Body of pancreas (tissue), 4 donors: ENCODE data around the gene MYRIP.
"Not testable (repeated sequence)": the region's sequence is repeated elsewhere in the genome, so short reads cannot be mapped to it uniquely, and the experiment has no call there.

Experiments used
- CTCF ChIP-seq, 7 experiments: fragments of 450-650 bp in 4 of 7; fragments of 200-600 bp in 3 of 7; sonication (generic) in 3 of 7; IDR thresholded peaks; one replicate each; pipeline ENCODE4 v1.5.1; 2016 to 2019; ENCODE audit warnings: antibody characterized with exemption in 7 of 7
- POLR2A ChIP-seq, 3 donors: fragments of 450-650 bp; IDR thresholded peaks; one replicate each; pipeline ENCODE4 v1.6.1; 2016; ENCODE audit warnings: antibody characterized with exemption in 3 of 3, mild to moderate bottlenecking in 2 of 3

- TF ChIP-seq CTCF, POLR2A (IDR thresholded peaks at IDR 0.05): not testable (repeated sequence)
These were observed 275.0 kb downstream of the MYRIP start for GRCh38 chr3:40084424-40084823.
